ENCODE results near the gene LINGO3. TPM values are rescaled to one million over a fixed set of nuclear protein-coding genes. Genes with fewer than 3 reads are reported as not detected.

The LINGO3 gene, protein sequence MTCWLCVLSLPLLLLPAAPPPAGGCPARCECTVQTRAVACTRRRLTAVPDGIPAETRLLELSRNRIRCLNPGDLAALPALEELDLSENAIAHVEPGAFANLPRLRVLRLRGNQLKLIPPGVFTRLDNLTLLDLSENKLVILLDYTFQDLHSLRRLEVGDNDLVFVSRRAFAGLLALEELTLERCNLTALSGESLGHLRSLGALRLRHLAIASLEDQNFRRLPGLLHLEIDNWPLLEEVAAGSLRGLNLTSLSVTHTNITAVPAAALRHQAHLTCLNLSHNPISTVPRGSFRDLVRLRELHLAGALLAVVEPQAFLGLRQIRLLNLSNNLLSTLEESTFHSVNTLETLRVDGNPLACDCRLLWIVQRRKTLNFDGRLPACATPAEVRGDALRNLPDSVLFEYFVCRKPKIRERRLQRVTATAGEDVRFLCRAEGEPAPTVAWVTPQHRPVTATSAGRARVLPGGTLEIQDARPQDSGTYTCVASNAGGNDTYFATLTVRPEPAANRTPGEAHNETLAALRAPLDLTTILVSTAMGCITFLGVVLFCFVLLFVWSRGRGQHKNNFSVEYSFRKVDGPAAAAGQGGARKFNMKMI
- total RNA-seq: not detected
- long read RNA-seq, donor 1, partial matches to known transcripts: 0 of 3 reads
- long read RNA-seq, donor 1, other reads (novel, unspliced or antisense): 2 of 3 reads
- long read RNA-seq, donor 2: 0 reads

DNA sequence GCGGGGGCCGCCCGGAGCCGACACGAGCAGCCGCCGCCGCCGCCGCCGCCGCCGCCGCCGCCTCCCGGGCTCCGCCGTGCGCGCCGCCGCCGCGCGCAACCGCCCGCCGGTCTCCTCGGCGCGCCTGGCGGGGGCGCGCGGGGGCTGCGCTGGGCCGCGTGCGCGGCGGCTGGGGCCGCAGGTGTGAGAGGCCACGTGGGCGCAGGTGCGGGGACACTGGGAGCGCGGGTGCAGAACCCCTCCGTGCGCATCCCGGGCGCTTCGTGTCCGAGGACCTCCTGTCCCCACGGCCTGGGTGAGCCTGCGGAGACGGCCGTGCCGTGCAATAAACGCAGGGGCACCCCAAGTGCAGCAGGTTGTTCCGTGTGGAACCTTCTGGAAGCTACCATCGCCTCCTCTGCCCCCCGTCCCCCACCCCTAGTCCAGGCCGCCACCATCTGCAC is at the start of gene LINGO3:
Gene LINGO3, minus strand, starts transcription at position 41 of the 443 bp plus-strand sequence. CDS start 16,378 bp downstream, outside the sequence.
- intact Hi-C loops (cut with DNase I, micrococcal nuclease): no loop called here
- Histone ChIP-seq H3K9me3 (no peaks in the 10 kb centered on the region), H3K4me1 (ENCODE audit: low read depth) (no peaks in the 10 kb centered on the region), H3K36me3 (ENCODE audit: low read depth) (no peaks in the 10 kb centered on the region), H3K4me3 (no peak within 1 kb of the TSS)
- TF ChIP-seq, protein P1, sequence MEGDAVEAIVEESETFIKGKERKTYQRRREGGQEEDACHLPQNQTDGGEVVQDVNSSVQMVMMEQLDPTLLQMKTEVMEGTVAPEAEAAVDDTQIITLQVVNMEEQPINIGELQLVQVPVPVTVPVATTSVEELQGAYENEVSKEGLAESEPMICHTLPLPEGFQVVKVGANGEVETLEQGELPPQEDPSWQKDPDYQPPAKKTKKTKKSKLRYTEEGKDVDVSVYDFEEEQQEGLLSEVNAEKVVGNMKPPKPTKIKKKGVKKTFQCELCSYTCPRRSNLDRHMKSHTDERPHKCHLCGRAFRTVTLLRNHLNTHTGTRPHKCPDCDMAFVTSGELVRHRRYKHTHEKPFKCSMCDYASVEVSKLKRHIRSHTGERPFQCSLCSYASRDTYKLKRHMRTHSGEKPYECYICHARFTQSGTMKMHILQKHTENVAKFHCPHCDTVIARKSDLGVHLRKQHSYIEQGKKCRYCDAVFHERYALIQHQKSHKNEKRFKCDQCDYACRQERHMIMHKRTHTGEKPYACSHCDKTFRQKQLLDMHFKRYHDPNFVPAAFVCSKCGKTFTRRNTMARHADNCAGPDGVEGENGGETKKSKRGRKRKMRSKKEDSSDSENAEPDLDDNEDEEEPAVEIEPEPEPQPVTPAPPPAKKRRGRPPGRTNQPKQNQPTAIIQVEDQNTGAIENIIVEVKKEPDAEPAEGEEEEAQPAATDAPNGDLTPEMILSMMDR (IDR thresholded peaks at IDR 0.05): no peak
- peak; percentile 26 for ATAC-seq
- no peak for DNase-seq

DNA sequence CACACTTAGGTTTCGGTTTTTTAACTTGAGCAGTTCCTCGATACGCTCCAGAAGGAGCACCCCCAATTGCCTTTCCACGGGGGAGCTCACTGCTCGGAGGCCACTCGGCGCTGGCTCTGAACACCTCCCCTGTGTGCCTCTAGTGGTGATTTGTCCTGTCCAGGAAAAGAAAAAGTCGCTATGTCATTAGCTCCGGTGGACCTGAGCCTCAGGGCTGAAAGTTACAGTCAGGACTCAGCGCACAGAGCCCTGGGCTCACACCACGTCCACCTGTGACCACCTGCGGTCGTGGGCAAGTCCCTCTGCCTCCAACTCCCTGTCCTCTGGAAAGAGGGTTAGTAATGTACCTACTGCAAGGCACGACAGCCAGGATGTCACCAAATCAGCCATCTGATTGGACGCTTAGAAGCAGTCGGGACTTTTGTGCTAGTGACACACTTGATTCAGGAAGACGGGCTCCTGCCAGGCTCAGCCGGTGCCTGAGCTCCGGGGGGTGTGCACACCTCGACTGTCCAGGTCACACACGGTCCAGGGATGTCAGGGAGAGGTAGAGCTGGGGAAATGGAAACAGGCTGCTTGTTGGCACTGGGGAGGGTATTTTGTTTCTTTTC is 48.2 kb upstream of the LINGO3 start:
- intact Hi-C loops (cut with DNase I, micrococcal nuclease): no loop called here
- DNase-seq (no peak), ATAC-seq (no peak)
- TF ChIP-seq, protein P1 (IDR thresholded peaks at IDR 0.05): no peak
- Histone ChIP-seq H3K4me1 (ENCODE audit: low read depth) (peaks cover 3% of the 10 kb centered on the region), H3K36me3 (ENCODE audit: low read depth) (no peaks in the 10 kb centered on the region), H3K4me3 (no peak overlapping the region), H3K9me3 (no peaks in the 10 kb centered on the region)

DNA sequence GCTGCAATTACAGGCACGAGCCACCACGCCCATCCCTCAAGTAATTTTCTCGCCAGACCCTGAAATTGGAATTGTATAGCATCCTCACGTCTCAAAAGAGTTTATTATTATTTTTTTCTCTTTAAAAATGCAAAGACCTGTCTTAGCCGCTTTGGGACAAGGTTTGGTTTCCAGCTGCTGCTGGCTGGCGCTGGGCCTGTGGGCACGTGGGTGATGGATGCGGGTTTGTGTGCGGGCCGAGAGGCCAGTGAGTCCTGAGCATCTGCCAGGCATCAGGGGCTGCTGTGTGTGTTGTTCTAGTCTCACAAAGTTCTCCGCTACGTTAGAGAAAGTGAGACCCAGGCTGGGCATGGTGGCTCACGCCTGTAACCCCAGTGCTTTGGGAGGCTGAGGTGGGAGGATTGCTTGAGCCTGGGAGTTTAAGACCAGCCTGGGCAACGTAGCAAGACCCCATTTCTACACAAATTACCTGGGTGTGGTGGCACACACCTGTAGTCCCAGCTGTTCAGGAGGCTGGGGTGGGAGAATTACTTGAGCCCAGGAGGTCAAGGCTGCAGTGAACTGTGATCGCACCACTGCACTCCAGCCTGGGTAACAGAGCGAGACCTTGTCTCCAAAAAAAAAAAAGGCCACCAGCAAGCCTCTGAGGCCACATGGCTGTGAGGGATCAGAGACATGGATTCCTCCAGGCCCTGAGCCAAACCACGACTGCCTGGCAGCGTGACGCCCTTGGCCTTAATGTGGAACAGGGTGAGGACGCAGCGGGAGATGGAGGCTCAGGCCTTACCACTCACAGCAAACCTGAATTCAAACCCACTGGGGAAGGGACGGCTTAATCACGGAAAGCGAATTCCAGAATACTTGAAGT is 47.4 kb upstream of the LINGO3 start:
- Histone ChIP-seq H3K36me3 (ENCODE audit: low read depth) (no peaks in the 10 kb centered on the region), H3K9me3 (no peaks in the 10 kb centered on the region), H3K4me1 (ENCODE audit: low read depth) (peaks cover 3% of the 10 kb centered on the region), H3K4me3 (no peak overlapping the region)
- TF ChIP-seq, protein P1 (IDR thresholded peaks at IDR 0.05): no peak
- DNase-seq (no peak), ATAC-seq (no peak)
- intact Hi-C loops (cut with DNase I, micrococcal nuclease): no loop called here

DNA sequence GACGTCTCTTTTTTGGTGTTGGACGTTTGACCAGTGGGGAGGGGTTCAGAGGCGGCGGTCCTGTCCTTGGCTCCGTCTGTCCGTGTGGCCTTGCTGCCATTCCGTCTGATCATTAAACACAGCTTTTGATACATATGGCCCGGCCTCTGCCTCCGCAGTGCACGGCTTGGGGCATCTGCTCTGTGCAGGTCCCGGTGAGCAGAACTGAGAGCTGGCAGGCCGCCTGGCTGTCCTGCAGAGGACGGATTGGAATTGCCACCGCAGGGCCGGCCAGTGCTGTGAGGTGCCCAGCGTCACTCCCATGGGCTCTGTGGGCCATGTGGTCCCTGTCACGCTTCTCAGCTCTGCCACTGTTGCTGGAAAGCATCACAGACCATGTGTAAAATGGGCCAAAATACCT is 46.7 kb upstream of the LINGO3 start:
- Histone ChIP-seq H3K9me3 (no peaks in the 10 kb centered on the region), H3K4me3 (no peak overlapping the region), H3K36me3 (ENCODE audit: low read depth) (no peaks in the 10 kb centered on the region), H3K4me1 (ENCODE audit: low read depth) (peaks cover 3% of the 10 kb centered on the region)
- intact Hi-C loops (cut with DNase I, micrococcal nuclease): no loop called here
- TF ChIP-seq, protein P1 (IDR thresholded peaks at IDR 0.05): no peak
- DNase-seq (no peak), ATAC-seq (no peak)

All from mucosa of descending colon (tissue), 3 donors.